Measurements from ENCODE around the gene DQX1.

DNA sequence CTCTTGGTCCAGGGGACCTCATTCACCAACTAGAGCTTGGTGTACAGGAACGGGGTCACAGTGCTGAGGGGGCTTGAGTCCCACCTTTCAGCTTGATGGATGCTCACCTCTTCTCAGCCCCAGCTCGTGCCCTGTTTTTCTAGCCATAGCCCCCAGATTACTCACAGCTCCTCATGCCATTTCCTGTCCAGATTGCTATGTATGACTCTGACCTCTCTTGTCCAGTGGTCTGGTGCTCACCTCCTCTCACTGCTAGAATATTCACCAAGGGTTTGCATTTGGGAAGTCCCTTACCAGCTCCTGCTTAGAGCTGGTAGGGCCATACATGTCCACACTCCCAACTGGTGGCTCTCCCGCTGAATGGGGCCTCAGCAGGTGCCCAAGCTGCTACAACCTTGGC lies 32.5 kb downstream of the DQX1 start:
- TF ChIP-seq, protein P1, sequence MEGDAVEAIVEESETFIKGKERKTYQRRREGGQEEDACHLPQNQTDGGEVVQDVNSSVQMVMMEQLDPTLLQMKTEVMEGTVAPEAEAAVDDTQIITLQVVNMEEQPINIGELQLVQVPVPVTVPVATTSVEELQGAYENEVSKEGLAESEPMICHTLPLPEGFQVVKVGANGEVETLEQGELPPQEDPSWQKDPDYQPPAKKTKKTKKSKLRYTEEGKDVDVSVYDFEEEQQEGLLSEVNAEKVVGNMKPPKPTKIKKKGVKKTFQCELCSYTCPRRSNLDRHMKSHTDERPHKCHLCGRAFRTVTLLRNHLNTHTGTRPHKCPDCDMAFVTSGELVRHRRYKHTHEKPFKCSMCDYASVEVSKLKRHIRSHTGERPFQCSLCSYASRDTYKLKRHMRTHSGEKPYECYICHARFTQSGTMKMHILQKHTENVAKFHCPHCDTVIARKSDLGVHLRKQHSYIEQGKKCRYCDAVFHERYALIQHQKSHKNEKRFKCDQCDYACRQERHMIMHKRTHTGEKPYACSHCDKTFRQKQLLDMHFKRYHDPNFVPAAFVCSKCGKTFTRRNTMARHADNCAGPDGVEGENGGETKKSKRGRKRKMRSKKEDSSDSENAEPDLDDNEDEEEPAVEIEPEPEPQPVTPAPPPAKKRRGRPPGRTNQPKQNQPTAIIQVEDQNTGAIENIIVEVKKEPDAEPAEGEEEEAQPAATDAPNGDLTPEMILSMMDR (conservative IDR thresholded peaks at IDR 0.05; ENCODE audit: low read depth, low read length): no peak
- TF ChIP-seq EZH2 (IDR thresholded peaks at IDR 0.05; ENCODE audit: borderline replicate concordance, low read depth, low read length, poor library complexity, severe bottlenecking): no peak
